H1 (cell line): ENCODE measurements around the gene PIP5K1C. TPM values are rescaled to one million over a fixed set of nuclear protein-coding genes. Genes with fewer than 3 reads are reported as not detected.

Source experiments
- ASH2L ChIP-seq: fragments of 200-600, 300-600 bp; sonication (generic); IDR thresholded peaks from one replicate; pipeline ENCODE4 v1.7.1; 2017; ENCODE audit warnings: low read length
- BCL11A ChIP-seq, 2 experiments: IDR thresholded peaks; one replicate each; pipeline ENCODE4 v1.6.1; 2011; ENCODE audit warnings: low read depth in 2 of 2, low read length in 2 of 2, mild to moderate bottlenecking in 2 of 2
- CTBP2 ChIP-seq: IDR thresholded peaks from 2 replicates; pipeline ENCODE4 v1.7.0; 2011; ENCODE audit warnings: borderline replicate concordance, mild to moderate bottlenecking, moderate library complexity, mixed read lengths, low read length; ENCODE audit not compliant: insufficient read depth, insufficient read length
- HDAC2 ChIP-seq, 2 experiments: fragments of 300-600 bp in 1 of 2; sonication (generic) in 1 of 2; IDR thresholded peaks; 2 replicates each; pipeline ENCODE4 v1.6.1; 2011 to 2012; ENCODE audit warnings: low read depth in 2 of 2, low read length in 2 of 2, mild to moderate bottlenecking in 2 of 2, moderate library complexity in 2 of 2, borderline replicate concordance in 1 of 2, inconsistent platforms in 1 of 2
- HDAC6 ChIP-seq: IDR thresholded peaks from one replicate; pipeline ENCODE4 v1.7.1; 2012; ENCODE audit warnings: low read depth, mild to moderate bottlenecking, inconsistent platforms, low read length, moderate library complexity
- JUN ChIP-seq: IDR thresholded peaks from 2 replicates; pipeline ENCODE4 v1.6.1; 2011; ENCODE audit warnings: low read depth, mild to moderate bottlenecking, improper control_type of control experiment, low read length
- JUND ChIP-seq: IDR thresholded peaks from 2 replicates; pipeline ENCODE4 v1.6.1; 2011; ENCODE audit warnings: mild to moderate bottlenecking, improper control_type of control experiment, low read length
- NRF1 ChIP-seq: IDR thresholded peaks from 2 replicates; pipeline ENCODE4 v1.6.1; 2011; ENCODE audit warnings: mild to moderate bottlenecking, low read depth, low read length, improper control_type of control experiment
- RBBP5 ChIP-seq: IDR thresholded peaks from 2 replicates; pipeline ENCODE4 v1.7.1; 2012; ENCODE audit warnings: low read depth, mild to moderate bottlenecking, inconsistent platforms, low read length, moderate library complexity, borderline replicate concordance
- RNF2 ChIP-seq: fragments of 200-900, 300-1000 bp; sonication (generic); IDR thresholded peaks from 2 replicates; pipeline ENCODE4 v1.7.1; 2016; ENCODE audit warnings: borderline replicate concordance, low read depth, mild to moderate bottlenecking, antibody characterized with exemption, low read length; ENCODE audit not compliant: poor library complexity, severe bottlenecking; ENCODE audit errors: missing control alignments
- SIRT6 ChIP-seq: IDR thresholded peaks from one replicate; pipeline ENCODE4 v1.7.1; 2012; ENCODE audit warnings: low read length, inconsistent platforms
- TAF1 ChIP-seq: IDR thresholded peaks from 2 replicates; pipeline ENCODE4 v1.6.1; 2011; ENCODE audit warnings: mild to moderate bottlenecking, low read depth, low read length
- TCF12 ChIP-seq: IDR thresholded peaks from 2 replicates; pipeline ENCODE4 v1.6.1; 2011; ENCODE audit warnings: low read depth, mild to moderate bottlenecking, low read length
- polyA plus RNA-seq, 7 experiments: library from polyadenylated mRNA; depleted of rRNA in 3 of 7; stranded (reverse) in 5 of 7; unstranded in 2 of 7; fragments of >200 nt in 5 of 7; fragments of 200-250 nt in 2 of 7; gene quantifications; 1 replicate in 5 of 7; 2 replicates in 1 of 7; 4 replicates in 1 of 7; pipeline versions ENCODE4 v1.2.1 to v1.2.3, GENCODE V29; 2011 to 2013; ENCODE audit warnings: missing spikeins in 2 of 7, mixed read lengths in 2 of 7
- total RNA-seq: library from RNA; stranded (reverse); fragmentation: NEBNext Ultra II Directional; extraction: Animal tissue kit (Norgen Biotek cat#: 25700); gene quantifications from 2 replicates; pipeline ENCODE4 v1.2.1, GENCODE V29; 2021
- TF ChIP-seq, protein P1 (sequence below), 3 experiments: IDR thresholded peaks; 1 replicate in 2 of 3; 2 replicates in 1 of 3; pipeline versions ENCODE4 v1.5.1 to v1.6.1; 2011; ENCODE audit warnings: low read length in 3 of 3, mild to moderate bottlenecking in 3 of 3, inconsistent platforms in 2 of 3, low read depth in 1 of 3, moderate library complexity in 1 of 3; ENCODE audit not compliant: insufficient read depth in 1 of 3; ENCODE audit errors: control extremely low read depth in 1 of 3
- TF ChIP-seq, protein P2 (sequence below): IDR thresholded peaks from 2 replicates; pipeline ENCODE4 v1.6.1; 2011; ENCODE audit warnings: low read length, improper control_type of control experiment
- TF ChIP-seq, protein P3 (sequence below): IDR thresholded peaks from 2 replicates; pipeline ENCODE4 v1.6.1; 2012; ENCODE audit warnings: low read length, inconsistent platforms
- TF ChIP-seq, protein P4 (sequence below): IDR thresholded peaks from 2 replicates; pipeline ENCODE4 v1.6.1; 2012; ENCODE audit warnings: inconsistent platforms

The PIP5K1C gene
- total and polyA plus RNA-seq, 2 of the 8 experiments (the other 6 are each of a cell fraction or from before 2014, with no cell fraction given), result 10.6 to 32.9 TPM

DNA sequence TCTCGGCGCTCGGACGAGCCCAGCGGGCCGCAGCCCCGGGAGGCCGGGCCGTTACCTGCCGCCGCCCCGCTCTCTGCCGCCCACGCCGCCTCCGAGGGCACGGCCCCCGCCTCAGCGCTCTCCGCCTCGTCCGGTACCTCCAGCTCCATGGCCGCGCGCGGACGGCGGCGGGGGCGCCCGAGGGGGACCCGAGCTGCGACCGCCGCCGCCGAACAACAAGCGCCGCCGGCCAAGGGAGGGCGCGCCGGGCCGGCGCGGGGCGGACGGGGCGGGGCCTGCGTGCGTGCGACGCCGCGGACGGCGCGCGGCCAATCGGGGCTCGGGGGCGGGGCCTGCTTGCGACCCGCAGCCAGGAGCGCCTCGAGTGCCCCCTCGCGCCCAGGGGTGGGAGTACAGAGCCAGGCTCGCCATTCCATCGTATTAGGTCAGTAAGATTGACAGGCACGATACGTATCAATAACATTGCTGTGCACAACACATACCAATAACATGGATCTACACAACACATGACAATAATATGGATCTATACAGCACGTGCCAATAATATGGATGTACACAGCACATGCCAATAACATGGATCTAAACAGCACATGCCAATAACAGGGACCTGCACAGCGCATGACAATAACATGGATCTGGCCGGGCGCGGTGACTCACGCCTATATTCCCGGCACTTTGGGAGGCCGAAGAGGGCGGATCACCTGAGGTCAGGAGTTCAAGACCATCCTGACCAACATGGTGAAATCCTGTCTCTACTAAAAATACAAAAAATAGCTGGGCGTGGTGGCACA lies at the start of gene PIP5K1C (continued):
- no peak for TF ChIP-seq HDAC2 (IDR thresholded peaks at IDR 0.05; ENCODE audit: borderline replicate concordance in 1 of 2, low read depth in 2 of 2, low read length in 2 of 2)
- no peak for TF ChIP-seq BCL11A (IDR thresholded peaks at IDR 0.05; ENCODE audit: low read depth in 2 of 2, low read length in 2 of 2)
- TF ChIP-seq, protein P1, sequence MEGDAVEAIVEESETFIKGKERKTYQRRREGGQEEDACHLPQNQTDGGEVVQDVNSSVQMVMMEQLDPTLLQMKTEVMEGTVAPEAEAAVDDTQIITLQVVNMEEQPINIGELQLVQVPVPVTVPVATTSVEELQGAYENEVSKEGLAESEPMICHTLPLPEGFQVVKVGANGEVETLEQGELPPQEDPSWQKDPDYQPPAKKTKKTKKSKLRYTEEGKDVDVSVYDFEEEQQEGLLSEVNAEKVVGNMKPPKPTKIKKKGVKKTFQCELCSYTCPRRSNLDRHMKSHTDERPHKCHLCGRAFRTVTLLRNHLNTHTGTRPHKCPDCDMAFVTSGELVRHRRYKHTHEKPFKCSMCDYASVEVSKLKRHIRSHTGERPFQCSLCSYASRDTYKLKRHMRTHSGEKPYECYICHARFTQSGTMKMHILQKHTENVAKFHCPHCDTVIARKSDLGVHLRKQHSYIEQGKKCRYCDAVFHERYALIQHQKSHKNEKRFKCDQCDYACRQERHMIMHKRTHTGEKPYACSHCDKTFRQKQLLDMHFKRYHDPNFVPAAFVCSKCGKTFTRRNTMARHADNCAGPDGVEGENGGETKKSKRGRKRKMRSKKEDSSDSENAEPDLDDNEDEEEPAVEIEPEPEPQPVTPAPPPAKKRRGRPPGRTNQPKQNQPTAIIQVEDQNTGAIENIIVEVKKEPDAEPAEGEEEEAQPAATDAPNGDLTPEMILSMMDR (IDR thresholded peaks at IDR 0.05; ENCODE audit: control extremely low read depth in 1 of 3, insufficient read depth in 1 of 3, low read depth in 1 of 3, low read length in 3 of 3), result peak; percentile 75 to 84 (median 78)
- no peak for TF ChIP-seq SIRT6
- no peak for TF ChIP-seq ASH2L
- TF ChIP-seq TCF12, result no peak
- TF ChIP-seq, protein P2, sequence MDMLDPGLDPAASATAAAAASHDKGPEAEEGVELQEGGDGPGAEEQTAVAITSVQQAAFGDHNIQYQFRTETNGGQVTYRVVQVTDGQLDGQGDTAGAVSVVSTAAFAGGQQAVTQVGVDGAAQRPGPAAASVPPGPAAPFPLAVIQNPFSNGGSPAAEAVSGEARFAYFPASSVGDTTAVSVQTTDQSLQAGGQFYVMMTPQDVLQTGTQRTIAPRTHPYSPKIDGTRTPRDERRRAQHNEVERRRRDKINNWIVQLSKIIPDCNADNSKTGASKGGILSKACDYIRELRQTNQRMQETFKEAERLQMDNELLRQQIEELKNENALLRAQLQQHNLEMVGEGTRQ, result no peak
- TF ChIP-seq RBBP5, result no peak
- TF ChIP-seq JUND, result peak; percentile 66; the same call in 1 of the 2 replicates
- no peak for TF ChIP-seq RNF2
- TF ChIP-seq NRF1, result no peak
- no peak for TF ChIP-seq HDAC6
- TF ChIP-seq, protein P3, sequence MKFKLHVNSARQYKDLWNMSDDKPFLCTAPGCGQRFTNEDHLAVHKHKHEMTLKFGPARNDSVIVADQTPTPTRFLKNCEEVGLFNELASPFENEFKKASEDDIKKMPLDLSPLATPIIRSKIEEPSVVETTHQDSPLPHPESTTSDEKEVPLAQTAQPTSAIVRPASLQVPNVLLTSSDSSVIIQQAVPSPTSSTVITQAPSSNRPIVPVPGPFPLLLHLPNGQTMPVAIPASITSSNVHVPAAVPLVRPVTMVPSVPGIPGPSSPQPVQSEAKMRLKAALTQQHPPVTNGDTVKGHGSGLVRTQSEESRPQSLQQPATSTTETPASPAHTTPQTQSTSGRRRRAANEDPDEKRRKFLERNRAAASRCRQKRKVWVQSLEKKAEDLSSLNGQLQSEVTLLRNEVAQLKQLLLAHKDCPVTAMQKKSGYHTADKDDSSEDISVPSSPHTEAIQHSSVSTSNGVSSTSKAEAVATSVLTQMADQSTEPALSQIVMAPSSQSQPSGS, result no peak
- TF ChIP-seq TAF1, result 0 out of 2 replicates have a peak, but pooled peaks have one; percentile 28
- TF ChIP-seq JUN, result no peak
- TF ChIP-seq, protein P4, sequence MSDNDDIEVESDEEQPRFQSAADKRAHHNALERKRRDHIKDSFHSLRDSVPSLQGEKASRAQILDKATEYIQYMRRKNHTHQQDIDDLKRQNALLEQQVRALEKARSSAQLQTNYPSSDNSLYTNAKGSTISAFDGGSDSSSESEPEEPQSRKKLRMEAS, result no peak
- TF ChIP-seq CTBP2, result no peak
